Vagina (tissue), 2 donors: ENCODE results near the gene APP.

Source experiments
- CTCF ChIP-seq, 3 experiments: fragments of 450-650 bp in 2 of 3; fragments of 200-600 bp in 1 of 3; sonication (generic) in 1 of 3; IDR thresholded peaks; one replicate each; pipeline ENCODE4 v1.5.1; 2017 to 2019; ENCODE audit warnings: antibody characterized with exemption in 3 of 3, mild to moderate bottlenecking in 2 of 3, moderate library complexity in 2 of 3
- POLR2A ChIP-seq, 2 donors: fragments of 450-650 bp; IDR thresholded peaks; one replicate each; pipeline ENCODE4 v1.6.1; 2017; ENCODE audit warnings: antibody characterized with exemption in 2 of 2, mild to moderate bottlenecking in 2 of 2, moderate library complexity in 2 of 2

- TF ChIP-seq POLR2A (IDR thresholded peaks at IDR 0.05) (no peak), CTCF (IDR thresholded peaks at IDR 0.05) (no peak)
Measured at GRCh38 chr21:25967901-25968438, 202.6 kb downstream of the APP start.
